Spleen (tissue), 7 donors: ENCODE data around the gene CCDC192.
"Not testable (repeated sequence)": the region's sequence is repeated elsewhere in the genome, so short reads cannot be mapped to it uniquely, and the experiment has no call there.

Experiments
- CTCF ChIP-seq, 11 experiments: fragments of 200-600 bp in 7 of 11; fragments of 450-650 bp in 4 of 11; sonication (generic) in 4 of 11; IDR thresholded peaks in 8 of 11; conservative IDR thresholded peaks in 3 of 11; 1 replicate in 7 of 11; 2 replicates in 4 of 11; pipeline versions ENCODE4 v1.4.0 to v1.8.0; 2016 to 2021; ENCODE audit warnings: antibody characterized with exemption in 11 of 11, inconsistent platforms in 4 of 11, mild to moderate bottlenecking in 1 of 11
- POLR2A ChIP-seq, 3 donors: fragments of 450-650 bp; IDR thresholded peaks; one replicate each; pipeline ENCODE4 v1.5.1; 2017; ENCODE audit warnings: antibody characterized with exemption in 3 of 3, mild to moderate bottlenecking in 1 of 3
- donor health status: DM: no; HTN: no; CAD: no; lungs with moderate emphysema.
- donor health status: DM: no; HTN: no; CAD: no.
- donor health status: DM: no; HTN: no; CAD: no.

- not testable (repeated sequence) for TF ChIP-seq CTCF (IDR thresholded peaks at IDR 0.05 in 8 of 11, conservative IDR thresholded peaks at IDR 0.05 in 3 of 11); POLR2A (IDR thresholded peaks at IDR 0.05)
Measured at GRCh38 chr5:127679691-127680330, 23.4 kb upstream of the CCDC192 start.
